Neural cell (in vitro differentiated cells): ENCODE data around the gene COL4A2.

Experiments
- CTCF ChIP-seq: fragments of 450-650 bp; IDR thresholded peaks from 2 replicates; pipeline ENCODE4 v1.5.1; 2014; ENCODE audit warnings: antibody characterized with exemption, mild to moderate bottlenecking, moderate library complexity; ENCODE audit not compliant: poor library complexity, severe bottlenecking
- EP300 ChIP-seq: fragments of 450-650 bp; conservative IDR thresholded peaks from 2 replicates; pipeline ENCODE4 v1.6.1; 2014; ENCODE audit warnings: antibody characterized with exemption, mild to moderate bottlenecking, moderate library complexity; ENCODE audit not compliant: poor library complexity, severe bottlenecking
- EZH2 ChIP-seq: fragments of 200-600, 300-800 bp; shearing (Covaris generic), sonication (generic); IDR thresholded peaks from 2 replicates; pipeline ENCODE4 v1.6.1; 2014; ENCODE audit warnings: antibody characterized with exemption, low read length, borderline replicate concordance, mild to moderate bottlenecking; ENCODE audit not compliant: insufficient read depth, poor library complexity, severe bottlenecking
- POLR2AphosphoS5 ChIP-seq: IDR thresholded peaks from 2 replicates; pipeline ENCODE4 v1.6.1; 2012
- RAD21 ChIP-seq: fragments of 450-650 bp; conservative IDR thresholded peaks from 2 replicates; pipeline ENCODE4 v1.6.1; 2014; ENCODE audit warnings: antibody characterized with exemption, mild to moderate bottlenecking, moderate library complexity
- REST ChIP-seq: IDR thresholded peaks from 2 replicates; pipeline ENCODE4 v1.6.1; 2012; ENCODE audit warnings: borderline replicate concordance
- TAF1 ChIP-seq: IDR thresholded peaks from 2 replicates; pipeline ENCODE4 v1.6.1; 2012; ENCODE audit warnings: low read depth

GRCh38 chr13:110476220-110476617 is 169.1 kb downstream of the COL4A2 start:
- TF ChIP-seq POLR2AphosphoS5 = no peak
- TF ChIP-seq EP300 = no peak
- no peak for TF ChIP-seq CTCF
- TF ChIP-seq EZH2 = no peak
- TF ChIP-seq REST = no peak
- no peak for TF ChIP-seq RAD21
- TF ChIP-seq TAF1 = no peak
